ACHN (cell line): ENCODE results near the gene BSCL2.
"Not testable (repeated sequence)": the region's sequence is repeated elsewhere in the genome, so short reads cannot be mapped to it uniquely, and the experiment has no call there.

Experiments
- DNase-seq: peaks from one replicate; pipeline ENCODE4 v3.0.0-alpha.2; 2015
- in situ Hi-C: cut with HindIII; loops from 2 replicates; pipeline ENCODE4 v1.10.0; 2017; ENCODE audit warnings: low sequenced_read_pairs, low pct_ligation_motif_present, low pct_unique_long_range_greater_than_20kb

BSCL2 gene

GRCh38 chr11:62707277-62707861 lies at the start of gene BSCL2, which contains the start of gene GNG3:
BSCL2 (minus strand) TSS chr11:62707424; CDS start chr11:62707195, 229 bp downstream.
GNG3 (plus strand) TSS chr11:62707676; CDS start chr11:62708296, 620 bp downstream.
- no peak for DNase-seq
- in situ Hi-C loops, result no loop called here

- in situ Hi-C loops, result no loop called here
- DNase-seq, result no peak
Measured at GRCh38 chr11:62755086-62755615, 47.9 kb upstream of the BSCL2 start.

- peak; percentile 97 for DNase-seq
- in situ Hi-C loops, result no loop called here
Measured at GRCh38 chr11:62753736-62754603, 46.7 kb upstream of the BSCL2 start, which contains the start of gene ZBTB3. ZBTB3 (minus strand) TSS chr11:62754160; CDS start chr11:62753664, 496 bp downstream.

GRCh38 chr11:62752994-62753735 lies 45.9 kb upstream of the BSCL2 start:
- no peak for DNase-seq
- in situ Hi-C loops, result no loop called here

- no peak for DNase-seq
- in situ Hi-C loops, result no loop called here
Measured at GRCh38 chr11:62752177-62752785, 45.1 kb upstream of the BSCL2 start.

GRCh38 chr11:62749931-62750330 lies 42.7 kb upstream of the BSCL2 start:
- DNase-seq, in situ Hi-C loops: not testable (repeated sequence)

GRCh38 chr11:62747475-62748160 lies 40.4 kb upstream of the BSCL2 start:
- DNase-seq, result no peak
- in situ Hi-C loops, result no loop called here

- in situ Hi-C loops, result no loop called here
- no peak for DNase-seq
Measured at GRCh38 chr11:62737196-62737595, 30.0 kb upstream of the BSCL2 start.

- no peak for DNase-seq
- in situ Hi-C loops, result no loop called here
Measured at GRCh38 chr11:62732830-62733229, 25.6 kb upstream of the BSCL2 start.

- DNase-seq, result not testable (repeated sequence)
Measured at GRCh38 chr11:62730076-62730475, 22.9 kb upstream of the BSCL2 start.

GRCh38 chr11:62728171-62728988 lies 21.2 kb upstream of the BSCL2 start, which contains the start of gene TTC9C:
TTC9C (plus strand) TSS chr11:62728486; CDS start chr11:62728849, 363 bp downstream.
- in situ Hi-C loops, result no loop called here
- DNase-seq, result peak; percentile 83

More at GRCh38 chr11:62730076-62730475, 22.9 kb upstream of the BSCL2 start:
- in situ Hi-C loops, result not testable (repeated sequence)

- peak; percentile 96 for DNase-seq
- in situ Hi-C loops, result no loop called here
Measured at GRCh38 chr11:62727872-62728170, 20.6 kb upstream of the BSCL2 start.

GRCh38 chr11:62727165-62727871 lies 20.1 kb upstream of the BSCL2 start, which contains the start of gene HNRNPUL2:
HNRNPUL2 (minus strand) TSS chr11:62727457; CDS start chr11:62727156, 301 bp downstream.
- DNase-seq, result peak; percentile 97
- in situ Hi-C loops, result no loop called here

- no peak for DNase-seq
- in situ Hi-C loops, result no loop called here
Measured at GRCh38 chr11:62726915-62727164, 19.6 kb upstream of the BSCL2 start.

GRCh38 chr11:62726156-62726914 lies 19.1 kb upstream of the BSCL2 start:
- no peak for DNase-seq
- in situ Hi-C loops, result no loop called here

- in situ Hi-C loops, result no loop called here
- DNase-seq, result no peak
Measured at GRCh38 chr11:62725646-62726045, 18.4 kb upstream of the BSCL2 start.
